ENCODE results near the gene PCSK9. TPM values are rescaled to one million over a fixed set of nuclear protein-coding genes. Genes with fewer than 3 reads are reported as not detected.
"Not testable (repeated sequence)": the region's sequence is repeated elsewhere in the genome, so short reads cannot be mapped to it uniquely, and the experiment has no call there.

Gene PCSK9
- total RNA-seq, 2 experiments from 2014 or later: not detected

DNA sequence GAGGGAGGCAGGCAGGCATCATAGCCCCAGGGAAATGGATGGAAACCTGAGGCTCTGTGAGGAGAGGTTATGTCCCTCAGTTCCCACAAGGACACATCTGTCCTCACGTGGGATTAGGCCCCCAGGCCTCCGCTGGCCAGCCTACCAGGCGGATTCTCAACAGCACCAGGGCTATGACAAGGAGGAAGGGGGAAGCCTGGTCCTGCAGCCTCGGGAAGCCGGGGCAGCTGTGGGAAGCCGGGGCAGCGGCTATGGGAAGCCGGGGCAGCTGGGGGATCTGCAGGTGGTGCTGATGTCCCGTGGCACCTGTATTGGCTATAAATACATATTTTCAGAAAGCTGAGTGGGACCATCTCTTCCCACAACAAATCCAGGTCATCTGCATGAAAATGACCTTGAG lies 21.0 kb upstream of the PCSK9 start:
- H3K4me3 ChIP-seq (ENCODE audit: low read length): no peak overlapping the region
- TF ChIP-seq, protein P1, sequence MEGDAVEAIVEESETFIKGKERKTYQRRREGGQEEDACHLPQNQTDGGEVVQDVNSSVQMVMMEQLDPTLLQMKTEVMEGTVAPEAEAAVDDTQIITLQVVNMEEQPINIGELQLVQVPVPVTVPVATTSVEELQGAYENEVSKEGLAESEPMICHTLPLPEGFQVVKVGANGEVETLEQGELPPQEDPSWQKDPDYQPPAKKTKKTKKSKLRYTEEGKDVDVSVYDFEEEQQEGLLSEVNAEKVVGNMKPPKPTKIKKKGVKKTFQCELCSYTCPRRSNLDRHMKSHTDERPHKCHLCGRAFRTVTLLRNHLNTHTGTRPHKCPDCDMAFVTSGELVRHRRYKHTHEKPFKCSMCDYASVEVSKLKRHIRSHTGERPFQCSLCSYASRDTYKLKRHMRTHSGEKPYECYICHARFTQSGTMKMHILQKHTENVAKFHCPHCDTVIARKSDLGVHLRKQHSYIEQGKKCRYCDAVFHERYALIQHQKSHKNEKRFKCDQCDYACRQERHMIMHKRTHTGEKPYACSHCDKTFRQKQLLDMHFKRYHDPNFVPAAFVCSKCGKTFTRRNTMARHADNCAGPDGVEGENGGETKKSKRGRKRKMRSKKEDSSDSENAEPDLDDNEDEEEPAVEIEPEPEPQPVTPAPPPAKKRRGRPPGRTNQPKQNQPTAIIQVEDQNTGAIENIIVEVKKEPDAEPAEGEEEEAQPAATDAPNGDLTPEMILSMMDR (IDR thresholded peaks at IDR 0.05): no peak
- Mint-ChIP-seq H3K27me3 (peaks cover 17% of the 10 kb centered on the region), H3K36me3 (ENCODE audit: low read depth) (no peaks in the 10 kb centered on the region), H3K4me1 (ENCODE audit: low read depth) (no peaks in the 10 kb centered on the region), H3K27ac (no peak overlapping the region), H3K9me3 (no peaks in the 10 kb centered on the region), H3K4me3 (no peak overlapping the region)
- H3K9me3 ChIP-seq (ENCODE audit: control insufficient read depth in 1 of 2, insufficient read depth in 1 of 2, low read length in 2 of 2): no peaks in the 10 kb centered on the region
- no peak overlapping the region for H3K27ac ChIP-seq (ENCODE audit: low read depth in 1 of 2, low read length in 2 of 2)
- POLR2A ChIA-PET: no interaction called here
- peaks cover 5% of the 10 kb centered on the region for H3K4me1 ChIP-seq (ENCODE audit: insufficient read depth, low read length)
- peaks cover 0 to 8% of the 10 kb centered on the region in 2 experiments for H3K27me3 ChIP-seq (ENCODE audit: control insufficient read depth in 1 of 2, insufficient read depth in 2 of 2, low read length in 2 of 2)
- ATAC-seq (ENCODE audit: poor library complexity) (no peak), DNase-seq (no peak)
- intact Hi-C loops (cut with DNase I, micrococcal nuclease): no loop called here
- CTCF ChIA-PET: no interaction called here
- no peaks in the 10 kb centered on the region for H3K36me3 ChIP-seq (ENCODE audit: insufficient read depth, low read length)

DNA sequence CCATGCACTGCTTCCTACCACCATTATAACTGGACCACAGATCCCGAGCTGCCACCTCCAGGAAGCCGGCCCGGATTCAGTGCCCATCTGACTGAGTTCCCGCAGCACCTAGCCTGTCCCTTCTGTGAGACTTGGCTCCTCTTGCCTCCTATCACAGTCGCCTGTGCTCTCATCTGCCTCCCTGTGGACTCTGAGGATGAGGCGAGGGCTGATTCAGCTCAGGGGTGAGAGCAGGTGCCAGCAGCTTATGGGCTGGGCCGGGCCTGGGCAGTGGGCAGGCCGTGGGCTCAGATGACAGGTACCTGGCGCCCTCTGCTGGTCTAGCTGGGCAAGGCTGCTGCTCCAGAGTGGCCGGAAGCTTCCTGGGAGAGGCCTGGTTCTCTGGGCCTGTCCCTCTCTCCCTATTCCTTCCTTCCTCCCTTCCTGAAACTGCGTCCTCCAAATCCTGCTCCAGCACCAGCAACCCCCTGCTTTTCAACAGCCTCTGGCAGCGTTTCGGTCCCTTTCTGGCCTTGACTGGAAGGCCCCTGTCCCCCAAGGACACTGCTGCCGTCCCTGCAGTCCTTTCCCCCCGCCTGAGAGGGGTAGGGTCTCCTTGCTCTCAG lies 17.3 kb upstream of the PCSK9 start:
- Mint-ChIP-seq H3K27ac (no peak overlapping the region), H3K4me3 (no peak overlapping the region), H3K27me3 (peaks cover 5% of the 10 kb centered on the region), H3K9me3 (no peaks in the 10 kb centered on the region), H3K4me1 (ENCODE audit: low read depth) (no peaks in the 10 kb centered on the region), H3K36me3 (ENCODE audit: low read depth) (no peaks in the 10 kb centered on the region)
- no peak overlapping the region for H3K4me3 ChIP-seq (ENCODE audit: low read length)
- no peaks in the 10 kb centered on the region for H3K36me3 ChIP-seq (ENCODE audit: insufficient read depth, low read length)
- H3K27me3 ChIP-seq (ENCODE audit: control insufficient read depth in 1 of 2, insufficient read depth in 2 of 2, low read length in 2 of 2): no peaks in the 10 kb centered on the region
- peaks cover 5% of the 10 kb centered on the region for H3K4me1 ChIP-seq (ENCODE audit: insufficient read depth, low read length)
- DNase-seq (peak; percentile 27 to 76 (median 46)), ATAC-seq (ENCODE audit: poor library complexity) (peak; percentile 76)
- TF ChIP-seq, protein P1 (IDR thresholded peaks at IDR 0.05): peak; percentile 59
- POLR2A ChIA-PET: interaction anchor here (0.9 kb wide), 1 partner anchor 77 kb away, joined by 3 read pairs; no protein-coding TSS in a partner anchor
- H3K27ac ChIP-seq (ENCODE audit: low read depth in 1 of 2, low read length in 2 of 2): no peak overlapping the region
- no peaks in the 10 kb centered on the region for H3K9me3 ChIP-seq (ENCODE audit: control insufficient read depth in 1 of 2, insufficient read depth in 1 of 2, low read length in 2 of 2)
- CTCF ChIA-PET: interaction anchor here (0.6 to 1.3 kb wide), 3 partner anchors 50 to 404 kb away, joined by 3 to 8 read pairs (median 4); no protein-coding TSS in a partner anchor
- intact Hi-C loops (cut with DNase I, micrococcal nuclease): loop anchor here in 1 of 2 experiments (1.0 kb wide), 1 partner anchor 77 kb away; no protein-coding TSS in a partner anchor

DNA sequence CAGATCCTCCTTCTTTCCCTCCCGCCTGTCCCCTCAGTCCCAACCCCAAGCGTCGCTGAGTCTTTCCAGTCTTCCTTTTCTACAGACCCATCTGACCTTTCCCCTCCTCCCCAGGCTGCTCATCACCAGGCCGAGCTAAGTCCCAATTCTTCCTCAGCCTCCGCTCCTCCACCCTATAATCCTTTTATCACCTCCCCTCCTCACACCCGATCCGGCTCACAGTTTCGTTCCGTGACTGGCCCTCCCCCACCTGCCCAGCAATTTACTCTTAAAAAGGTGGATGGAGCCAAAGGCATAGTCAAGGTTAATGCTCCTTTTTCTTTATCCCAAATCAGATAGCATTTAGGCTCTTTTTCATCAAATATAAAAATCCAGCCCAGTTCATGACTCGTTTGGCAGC lies 15.2 kb upstream of the PCSK9 start:
- H3K27me3 Mint-ChIP-seq: not testable (repeated sequence)

DNA sequence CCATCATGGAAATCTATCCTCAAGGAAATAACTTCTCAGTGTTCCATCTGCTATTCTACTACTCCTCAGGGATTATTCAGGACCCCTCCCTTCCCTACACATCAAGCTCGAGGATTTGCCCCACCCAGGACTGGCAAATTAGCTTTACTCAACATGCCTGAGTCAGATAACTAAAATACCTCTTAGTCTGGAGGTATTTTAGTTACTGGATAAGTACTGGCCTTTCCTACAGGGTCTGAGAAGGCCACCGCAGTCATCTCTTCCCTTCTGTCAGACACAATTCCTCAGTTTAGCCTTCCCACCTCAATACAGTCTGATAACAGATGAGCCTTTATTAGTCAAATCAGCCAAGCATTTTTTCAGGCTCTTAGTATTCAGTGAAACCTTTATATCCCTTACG lies 12.7 kb upstream of the PCSK9 start:
- H3K9me3 ChIP-seq (ENCODE audit: control insufficient read depth in 1 of 2, insufficient read depth in 1 of 2, low read length in 2 of 2); H3K4me3 Mint-ChIP-seq; H3K4me1 ChIP-seq (ENCODE audit: insufficient read depth, low read length); H3K27ac ChIP-seq (ENCODE audit: low read depth in 1 of 2, low read length in 2 of 2); ATAC-seq (ENCODE audit: poor library complexity); H3K27me3 ChIP-seq (ENCODE audit: control insufficient read depth in 1 of 2, insufficient read depth in 2 of 2, low read length in 2 of 2); H3K36me3 ChIP-seq (ENCODE audit: insufficient read depth, low read length); POLR2A ChIA-PET; DNase-seq; H3K27me3 Mint-ChIP-seq; H3K36me3 Mint-ChIP-seq (ENCODE audit: low read depth); H3K27ac Mint-ChIP-seq; H3K4me1 Mint-ChIP-seq (ENCODE audit: low read depth); intact Hi-C loops (cut with DNase I, micrococcal nuclease); H3K4me3 ChIP-seq (ENCODE audit: low read length); H3K9me3 Mint-ChIP-seq; CTCF ChIA-PET: not testable (repeated sequence)

More for the DNA sequence above, 15.2 kb upstream of the PCSK9 start:
- POLR2A ChIA-PET; H3K4me3 ChIP-seq (ENCODE audit: low read length); H3K27ac ChIP-seq (ENCODE audit: low read depth in 1 of 2, low read length in 2 of 2); ATAC-seq (ENCODE audit: poor library complexity); H3K4me1 ChIP-seq (ENCODE audit: insufficient read depth, low read length); H3K4me1 Mint-ChIP-seq (ENCODE audit: low read depth); CTCF ChIA-PET; H3K9me3 ChIP-seq (ENCODE audit: control insufficient read depth in 1 of 2, insufficient read depth in 1 of 2, low read length in 2 of 2); H3K36me3 Mint-ChIP-seq (ENCODE audit: low read depth); H3K9me3 Mint-ChIP-seq; DNase-seq; H3K4me3 Mint-ChIP-seq; H3K36me3 ChIP-seq (ENCODE audit: insufficient read depth, low read length); H3K27ac Mint-ChIP-seq; H3K27me3 ChIP-seq (ENCODE audit: control insufficient read depth in 1 of 2, insufficient read depth in 2 of 2, low read length in 2 of 2); intact Hi-C loops (cut with DNase I, micrococcal nuclease): not testable (repeated sequence)

DNA sequence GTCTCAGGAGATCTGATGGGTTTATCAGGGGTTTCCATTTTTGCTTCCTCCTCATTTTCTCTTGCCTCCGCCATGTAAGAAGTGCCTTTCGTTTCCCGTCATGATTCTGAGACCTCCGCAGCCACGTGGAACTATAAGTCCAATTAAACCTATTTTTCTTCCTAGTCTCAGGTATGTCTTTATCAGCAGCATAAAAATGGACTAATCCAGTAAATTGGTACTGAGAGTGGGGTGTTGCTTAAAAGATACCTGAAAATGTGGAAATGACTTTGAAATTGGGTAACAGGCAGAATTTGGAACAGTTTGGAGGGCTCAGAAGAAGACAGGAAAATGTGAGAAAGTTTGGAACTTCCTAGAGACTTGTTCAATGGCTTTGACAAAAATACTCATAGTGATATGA lies 8.2 kb upstream of the PCSK9 start:
- H3K9me3 Mint-ChIP-seq; ATAC-seq (ENCODE audit: poor library complexity); intact Hi-C loops (cut with DNase I, micrococcal nuclease); DNase-seq; H3K4me1 Mint-ChIP-seq (ENCODE audit: low read depth); H3K4me3 Mint-ChIP-seq; H3K36me3 ChIP-seq (ENCODE audit: insufficient read depth, low read length); H3K27ac ChIP-seq (ENCODE audit: low read depth in 1 of 2, low read length in 2 of 2); H3K9me3 ChIP-seq (ENCODE audit: control insufficient read depth in 1 of 2, insufficient read depth in 1 of 2, low read length in 2 of 2); CTCF ChIA-PET; H3K4me3 ChIP-seq (ENCODE audit: low read length); H3K4me1 ChIP-seq (ENCODE audit: insufficient read depth, low read length); H3K27ac Mint-ChIP-seq; H3K36me3 Mint-ChIP-seq (ENCODE audit: low read depth); POLR2A ChIA-PET: not testable (repeated sequence)
- H3K27me3 Mint-ChIP-seq: peaks cover 37% of the 10 kb centered on the region
- H3K27me3 ChIP-seq (ENCODE audit: control insufficient read depth in 1 of 2, insufficient read depth in 2 of 2, low read length in 2 of 2): peaks cover 6 to 15% of the 10 kb centered on the region in 2 experiments

Measured in CD4-positive, alpha-beta T cell (primary cell).